Nephron (organoid): ENCODE data around the gene RPS2.

Experiments used
- H3K27ac Mint-ChIP-seq, 3 experiments: 2 replicates each; pipeline ENCODE4 v1.8.0; 2020; ENCODE audit warnings: mixed read lengths in 3 of 3, mild to moderate bottlenecking in 2 of 3, moderate library complexity in 1 of 3
- H3K27me3 Mint-ChIP-seq: 2 replicates; pipeline ENCODE4 v1.8.0; 2021; ENCODE audit warnings: low read depth, mild to moderate bottlenecking, moderate library complexity, mixed read lengths
- H3K36me3 Mint-ChIP-seq: 2 replicates; pipeline ENCODE4 v1.8.0; 2020; ENCODE audit warnings: low read depth, mixed read lengths
- H3K4me1 Mint-ChIP-seq: 2 replicates; pipeline ENCODE4 v1.8.0; 2020; ENCODE audit warnings: mixed read lengths
- H3K4me3 Mint-ChIP-seq, 3 experiments: 2 replicates each; pipeline ENCODE4 v1.8.0; 2020; ENCODE audit warnings: mild to moderate bottlenecking in 3 of 3, mixed read lengths in 3 of 3, moderate library complexity in 2 of 3
- H3K9me3 Mint-ChIP-seq: 2 replicates; pipeline ENCODE4 v1.8.0; 2020; ENCODE audit warnings: mixed read lengths
- TF ChIP-seq, protein P1 (sequence below), 3 experiments: fragments of 200-600 bp; sonication (generic); IDR thresholded peaks; one replicate each; pipeline ENCODE4 v1.5.0; 2021; ENCODE audit warnings: antibody characterized with exemption in 3 of 3; ENCODE audit not compliant: unreplicated experiment in 3 of 3

RPS2 gene

GRCh38 chr16:1953734-1954133 lies 10.9 kb downstream of the RPS2 start:
- Mint-ChIP-seq H3K36me3 (no peaks in the 10 kb centered on the region), H3K27ac (no peak overlapping the region), H3K9me3 (no peaks in the 10 kb centered on the region), H3K4me1 (no peaks in the 10 kb centered on the region), H3K27me3 (no peaks in the 10 kb centered on the region), H3K4me3 (no peak overlapping the region)
- TF ChIP-seq, protein P1, sequence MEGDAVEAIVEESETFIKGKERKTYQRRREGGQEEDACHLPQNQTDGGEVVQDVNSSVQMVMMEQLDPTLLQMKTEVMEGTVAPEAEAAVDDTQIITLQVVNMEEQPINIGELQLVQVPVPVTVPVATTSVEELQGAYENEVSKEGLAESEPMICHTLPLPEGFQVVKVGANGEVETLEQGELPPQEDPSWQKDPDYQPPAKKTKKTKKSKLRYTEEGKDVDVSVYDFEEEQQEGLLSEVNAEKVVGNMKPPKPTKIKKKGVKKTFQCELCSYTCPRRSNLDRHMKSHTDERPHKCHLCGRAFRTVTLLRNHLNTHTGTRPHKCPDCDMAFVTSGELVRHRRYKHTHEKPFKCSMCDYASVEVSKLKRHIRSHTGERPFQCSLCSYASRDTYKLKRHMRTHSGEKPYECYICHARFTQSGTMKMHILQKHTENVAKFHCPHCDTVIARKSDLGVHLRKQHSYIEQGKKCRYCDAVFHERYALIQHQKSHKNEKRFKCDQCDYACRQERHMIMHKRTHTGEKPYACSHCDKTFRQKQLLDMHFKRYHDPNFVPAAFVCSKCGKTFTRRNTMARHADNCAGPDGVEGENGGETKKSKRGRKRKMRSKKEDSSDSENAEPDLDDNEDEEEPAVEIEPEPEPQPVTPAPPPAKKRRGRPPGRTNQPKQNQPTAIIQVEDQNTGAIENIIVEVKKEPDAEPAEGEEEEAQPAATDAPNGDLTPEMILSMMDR (IDR thresholded peaks at IDR 0.05; ENCODE audit: unreplicated experiment in 3 of 3): no peak

DNA sequence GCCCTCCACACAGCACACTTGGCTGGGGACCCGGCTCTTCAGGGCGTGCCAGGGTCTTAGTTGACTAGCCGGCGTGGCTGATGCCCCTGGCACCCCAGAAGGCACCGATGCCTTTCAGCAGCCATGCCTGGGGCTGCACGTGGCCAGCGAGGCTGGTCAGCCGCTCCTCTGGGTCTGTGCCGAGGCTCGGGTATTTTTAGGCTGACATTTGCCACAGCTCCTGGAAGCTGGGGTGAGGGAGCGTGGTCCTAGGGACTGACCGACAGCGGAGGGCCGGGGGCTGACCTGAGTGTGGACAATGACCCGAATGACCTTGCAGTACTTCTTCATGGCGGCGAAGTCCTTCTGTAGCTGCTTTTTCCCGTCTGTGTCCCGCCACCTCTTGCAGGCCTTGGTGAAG lies 14.1 kb downstream of the RPS2 start:
- H3K27me3 Mint-ChIP-seq: no peaks in the 10 kb centered on the region
- no peak overlapping the region for H3K27ac Mint-ChIP-seq
- H3K36me3 Mint-ChIP-seq: no peaks in the 10 kb centered on the region
- H3K9me3 Mint-ChIP-seq: no peaks in the 10 kb centered on the region
- H3K4me1 Mint-ChIP-seq: no peaks in the 10 kb centered on the region
- TF ChIP-seq, protein P1 (IDR thresholded peaks at IDR 0.05; ENCODE audit: unreplicated experiment in 3 of 3): no peak
- no peak overlapping the region for H3K4me3 Mint-ChIP-seq

- no peaks in the 10 kb centered on the region for H3K27me3 Mint-ChIP-seq
- H3K4me3 Mint-ChIP-seq: no peak overlapping the region
- no peak overlapping the region for H3K27ac Mint-ChIP-seq
- TF ChIP-seq, protein P1 (IDR thresholded peaks at IDR 0.05; ENCODE audit: unreplicated experiment in 3 of 3): no peak
- no peaks in the 10 kb centered on the region for H3K9me3 Mint-ChIP-seq
- H3K4me1 Mint-ChIP-seq: no peaks in the 10 kb centered on the region
- no peaks in the 10 kb centered on the region for H3K36me3 Mint-ChIP-seq
Observed at GRCh38 chr16:1950047-1950446, 14.6 kb downstream of the RPS2 start.

DNA sequence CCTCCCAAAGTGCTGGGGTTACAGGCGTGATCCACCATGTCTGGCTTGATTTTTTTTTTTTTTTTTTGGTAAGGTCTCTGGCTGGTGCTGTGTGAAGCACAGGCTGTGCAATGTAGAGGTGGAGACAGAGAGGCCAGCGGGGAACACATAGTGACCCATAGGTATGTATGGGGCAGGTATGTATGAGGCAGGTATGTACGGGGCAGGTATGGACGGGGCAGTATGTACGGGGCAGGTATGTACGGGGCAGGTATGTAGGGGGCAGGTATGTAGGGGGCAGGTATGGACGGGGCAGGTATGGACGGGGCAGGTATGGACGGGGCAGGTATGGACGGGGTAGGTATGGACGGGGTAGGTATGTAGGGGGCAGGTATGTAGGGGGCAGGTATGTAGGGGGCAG lies 15.1 kb downstream of the RPS2 start:
- Mint-ChIP-seq H3K4me3 (peak overlapping the region in 1 of 3 experiments; percentile 9), H3K9me3 (no peaks in the 10 kb centered on the region), H3K36me3 (no peaks in the 10 kb centered on the region), H3K27ac (no peak overlapping the region), H3K4me1 (no peaks in the 10 kb centered on the region), H3K27me3 (no peaks in the 10 kb centered on the region)
- TF ChIP-seq, protein P1 (IDR thresholded peaks at IDR 0.05; ENCODE audit: unreplicated experiment in 3 of 3): no peak

- no peak overlapping the region for H3K27ac Mint-ChIP-seq
- H3K4me3 Mint-ChIP-seq: no peak overlapping the region
- H3K4me1 Mint-ChIP-seq: no peaks in the 10 kb centered on the region
- no peaks in the 10 kb centered on the region for H3K36me3 Mint-ChIP-seq
- H3K27me3 Mint-ChIP-seq: no peaks in the 10 kb centered on the region
- TF ChIP-seq, protein P1 (IDR thresholded peaks at IDR 0.05; ENCODE audit: unreplicated experiment in 3 of 3): no peak
- H3K9me3 Mint-ChIP-seq: no peaks in the 10 kb centered on the region
Observed at GRCh38 chr16:1947369-1947670, 17.3 kb downstream of the RPS2 start.

DNA sequence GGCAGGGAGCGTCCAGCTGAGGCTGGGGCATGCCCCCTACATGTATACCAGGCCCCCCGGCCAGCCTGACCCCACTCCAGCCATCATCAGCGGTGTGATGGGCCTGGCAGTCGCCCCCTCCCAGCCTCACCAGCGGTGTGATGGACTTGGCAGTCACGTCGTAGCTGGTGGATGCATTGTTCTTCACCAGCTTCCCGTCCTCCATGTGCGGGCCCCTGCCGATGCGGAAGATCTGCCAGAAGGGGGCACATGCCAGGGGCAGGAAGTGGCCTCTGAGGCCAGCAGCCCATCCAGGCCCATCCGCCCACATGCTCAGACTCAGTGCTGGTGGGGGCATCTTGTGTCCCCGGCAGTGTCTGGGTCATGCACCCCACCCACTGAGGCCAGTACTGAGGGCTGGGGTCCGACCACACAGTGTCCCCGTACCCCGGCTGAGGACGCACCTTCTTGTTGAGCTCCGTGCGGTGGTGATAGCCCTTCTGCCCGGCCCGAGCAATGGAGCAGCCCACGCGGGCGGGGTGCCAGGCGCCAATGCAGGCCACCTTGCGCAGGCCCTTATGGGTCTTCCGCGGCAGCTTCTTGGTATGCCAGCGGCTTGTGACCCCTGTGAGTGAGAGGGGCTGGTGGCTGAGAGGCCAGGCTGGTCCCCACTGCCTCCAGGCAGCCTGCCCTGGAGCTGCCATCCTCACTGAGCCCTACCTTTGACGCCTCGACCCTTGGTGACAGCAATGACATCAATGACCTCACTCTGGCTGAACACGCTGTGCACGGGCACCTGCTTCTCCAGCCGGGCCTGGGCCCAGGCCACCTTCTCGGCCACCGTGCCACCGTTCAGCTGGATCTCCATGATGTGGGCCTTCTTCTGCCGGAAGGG lies 17.9 kb downstream of the RPS2 start:
- TF ChIP-seq, protein P1 (IDR thresholded peaks at IDR 0.05; ENCODE audit: unreplicated experiment in 3 of 3): no peak
- Mint-ChIP-seq H3K9me3 (no peaks in the 10 kb centered on the region), H3K4me1 (peaks cover under 1% of the 10 kb centered on the region), H3K27ac (no peak overlapping the region), H3K27me3 (no peaks in the 10 kb centered on the region), H3K4me3 (no peak overlapping the region), H3K36me3 (no peaks in the 10 kb centered on the region)
